ENCODE measurements around the gene RHOA. TPM values are rescaled to one million over a fixed set of nuclear protein-coding genes. Genes with fewer than 3 reads are reported as not detected.
"Not testable (repeated sequence)": the region's sequence is repeated elsewhere in the genome, so short reads cannot be mapped to it uniquely, and the experiment has no call there.

Gene RHOA
- total RNA-seq, 4 donors from 2014 or later: 244 to 411 (median 282) TPM

DNA sequence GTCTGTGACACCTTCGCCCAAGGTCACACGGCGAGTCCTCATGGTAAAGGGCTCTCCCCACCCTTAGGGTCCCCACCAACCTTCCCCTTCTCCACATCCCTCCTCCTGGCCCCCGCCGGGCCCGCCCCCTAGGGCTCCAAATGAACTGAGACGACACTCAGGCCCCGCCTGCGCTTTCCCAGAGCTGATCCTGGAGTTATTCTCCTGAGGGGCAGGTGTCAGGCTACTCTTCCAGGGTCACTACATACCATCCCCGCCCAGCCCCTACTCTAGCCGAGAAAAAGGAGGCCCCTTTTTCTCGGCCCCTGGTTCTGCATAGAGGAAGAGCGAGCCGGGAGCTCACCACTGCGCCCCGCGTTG, 72.2 kb downstream of the RHOA start:
- intact Hi-C loops (cut with DNase I; ENCODE audit: low total_unique reads) (no loop called here), in situ Hi-C loops (cut with MboI; ENCODE audit: low sequenced_read_pairs in 4 of 4) (no loop called here)
- peak overlapping the region; percentile 76 to 86 (median 82) for H3K4me3 ChIP-seq
- peaks cover 0 to 22% of the 10 kb centered on the region in 2 donors for H3K36me3 ChIP-seq
- ATAC-seq (peak; percentile 12 to 25), DNase-seq (no peak)
- TF ChIP-seq CTCF (IDR thresholded peaks at IDR 0.05 in 4 of 5, conservative IDR thresholded peaks at IDR 0.05 in 1 of 5) (no peak), POLR2A (IDR thresholded peaks at IDR 0.05) (no peak)
- peaks cover 7 to 18% of the 10 kb centered on the region in 2 donors for H3K4me1 ChIP-seq
- H3K27ac ChIP-seq: peak overlapping the region; percentile 83 to 92 (median 90)
- no peaks in the 10 kb centered on the region for H3K27me3 ChIP-seq
- no peaks in the 10 kb centered on the region for H3K9me3 ChIP-seq

GRCh38 chr3:49333916-49334633, 77.7 kb downstream of the RHOA start:
- Histone ChIP-seq H3K27ac (peak overlapping the region; percentile 45 to 63 (median 52)), H3K4me1 (peaks cover 17 to 18% of the 10 kb centered on the region in 2 donors)
- ATAC-seq: peak; percentile 55 to 65

DNA sequence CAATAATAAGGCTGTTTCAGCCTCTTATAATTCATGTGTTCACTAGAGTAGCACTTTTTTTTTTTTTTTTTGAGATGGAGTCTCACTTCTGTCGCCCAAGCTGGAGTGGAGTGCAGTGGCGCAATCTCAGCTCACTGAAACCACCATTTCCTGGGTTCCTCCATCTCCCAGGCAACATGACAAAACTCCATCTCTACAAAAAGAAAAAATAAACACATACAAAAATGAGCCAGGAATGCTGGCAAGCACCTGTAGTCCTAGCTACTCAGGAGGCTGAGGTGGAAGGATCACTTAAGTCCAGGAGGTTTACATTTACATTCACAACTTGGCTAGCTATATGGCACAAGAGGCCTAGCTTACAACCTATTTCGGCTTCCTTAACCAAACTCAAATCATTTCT, 78.7 kb downstream of the RHOA start:
- in situ Hi-C loops (cut with MboI; ENCODE audit: low sequenced_read_pairs in 4 of 4): no loop called here
- no peak for DNase-seq
- Histone ChIP-seq H3K36me3 (peaks cover 0 to 65% of the 10 kb centered on the region in 2 donors), H3K27ac (peak overlapping the region; percentile 25 to 63 (median 51)), H3K4me3 (no peak overlapping the region), H3K27me3 (no peaks in the 10 kb centered on the region), H3K9me3 (no peaks in the 10 kb centered on the region), H3K4me1 (peaks cover 12% of the 10 kb centered on the region in 2 donors)
- intact Hi-C loops (cut with DNase I; ENCODE audit: low total_unique reads): no loop called here
- no peak for TF ChIP-seq POLR2A (IDR thresholded peaks at IDR 0.05)
- no peak for TF ChIP-seq CTCF (IDR thresholded peaks at IDR 0.05 in 4 of 5, conservative IDR thresholded peaks at IDR 0.05 in 1 of 5)
- ATAC-seq: no peak

More at GRCh38 chr3:49333916-49334633, 77.7 kb downstream of the RHOA start:
- H3K9me3 ChIP-seq: no peaks in the 10 kb centered on the region
- no peak for TF ChIP-seq POLR2A (IDR thresholded peaks at IDR 0.05)
- no peak for TF ChIP-seq CTCF (IDR thresholded peaks at IDR 0.05 in 4 of 5, conservative IDR thresholded peaks at IDR 0.05 in 1 of 5)
- in situ Hi-C loops (cut with MboI; ENCODE audit: low sequenced_read_pairs in 4 of 4) (no loop called here), intact Hi-C loops (cut with DNase I; ENCODE audit: low total_unique reads) (no loop called here)
- H3K36me3 ChIP-seq: peaks cover 0 to 55% of the 10 kb centered on the region in 2 donors
- H3K4me3 ChIP-seq: no peak overlapping the region
- DNase-seq: no peak
- H3K27me3 ChIP-seq: no peaks in the 10 kb centered on the region

- Histone ChIP-seq H3K4me3 (no peak overlapping the region), H3K36me3 (peaks cover 0 to 80% of the 10 kb centered on the region in 2 donors), H3K9me3 (no peaks in the 10 kb centered on the region), H3K27ac (no peak overlapping the region), H3K4me1 (peaks cover 6 to 7% of the 10 kb centered on the region in 2 donors), H3K27me3 (no peaks in the 10 kb centered on the region)
- no peak for TF ChIP-seq POLR2A (IDR thresholded peaks at IDR 0.05)
- no peak for TF ChIP-seq CTCF (IDR thresholded peaks at IDR 0.05 in 4 of 5, conservative IDR thresholded peaks at IDR 0.05 in 1 of 5)
- no peak for ATAC-seq
- in situ Hi-C loops (cut with MboI; ENCODE audit: low sequenced_read_pairs in 4 of 4): no loop called here
- intact Hi-C loops (cut with DNase I; ENCODE audit: low total_unique reads): no loop called here
- no peak for DNase-seq
These were observed 82.6 kb downstream of the RHOA start for GRCh38 chr3:49329186-49329585.

GRCh38 chr3:49328350-49328749, 83.4 kb downstream of the RHOA start:
- intact Hi-C loops (cut with DNase I; ENCODE audit: low total_unique reads); H3K27me3 ChIP-seq; in situ Hi-C loops (cut with MboI; ENCODE audit: low sequenced_read_pairs in 4 of 4); DNase-seq; ATAC-seq; H3K9me3 ChIP-seq; H3K27ac ChIP-seq; H3K4me1 ChIP-seq; H3K4me3 ChIP-seq: not testable (repeated sequence)
- H3K36me3 ChIP-seq: peaks cover 0 to 84% of the 10 kb centered on the region in 2 donors

All from gastrocnemius medialis (tissue), 4 donors.